NCI-H2227 treated with DMSO at 0.1 percent for 48 hours (cell line): ENCODE data around the gene POLR2H.

ENCODE experiments used
- DNase-seq: peaks from one replicate; lab custom pipeline; 2025; lab: John Stamatoyannopoulos, UW

The POLR2H gene

GRCh38 chr3:184352149-184352785 lies 9.2 kb upstream of the POLR2H start:
- DNase-seq, result no peak

- DNase-seq, result no peak
Measured at GRCh38 chr3:184352897-184353545, 8.5 kb upstream of the POLR2H start.

GRCh38 chr3:184353546-184353941 lies 8.0 kb upstream of the POLR2H start:
- DNase-seq, result no peak

GRCh38 chr3:184354121-184354728 lies 7.3 kb upstream of the POLR2H start:
- DNase-seq, result no peak

- no peak for DNase-seq
Measured at GRCh38 chr3:184354754-184355153, 6.8 kb upstream of the POLR2H start.

GRCh38 chr3:184355261-184356040 lies 6.1 kb upstream of the POLR2H start:
- DNase-seq, result no peak

- no peak for DNase-seq
Measured at GRCh38 chr3:184357248-184358123, 4.0 kb upstream of the POLR2H start.

- no peak for DNase-seq
Measured at GRCh38 chr3:184358124-184358767, 3.3 kb upstream of the POLR2H start.

GRCh38 chr3:184358921-184359350 lies 2.6 kb upstream of the POLR2H start:
- no peak for DNase-seq

GRCh38 chr3:184359610-184360009 lies 1.9 kb upstream of the POLR2H start:
- no peak for DNase-seq

- DNase-seq, result no peak
Measured at GRCh38 chr3:184360070-184360928, 1.2 kb upstream of the POLR2H start.

GRCh38 chr3:184360929-184361531 lies 480 bp upstream of the POLR2H start:
- no peak for DNase-seq

- DNase-seq, result peak; percentile 77
Measured at GRCh38 chr3:184361932-184362667, 590 bp downstream of the POLR2H start.

- DNase-seq, result peak; percentile 97
Measured at GRCh38 chr3:184362668-184363546, 1.4 kb downstream of the POLR2H start.

GRCh38 chr3:184366619-184367289 lies 5.2 kb downstream of the POLR2H start:
- DNase-seq, result no peak

- DNase-seq, result no peak
Measured at GRCh38 chr3:184368116-184368515, 6.6 kb downstream of the POLR2H start.

- DNase-seq, result no peak
Measured at GRCh38 chr3:184368586-184369183, 7.2 kb downstream of the POLR2H start.
